Neural progenitor cell (in vitro differentiated cells): ENCODE results near the gene MAGI1. TPM values are rescaled to one million over a fixed set of nuclear protein-coding genes. Genes with fewer than 3 reads are reported as not detected.
A peak's percentile ranks its signal among the peaks of the same experiment; 100 is the strongest.

Experiments
- DNase-seq: peaks from one replicate; pipeline ENCODE4 v3.0.0-alpha.2; 2016; ENCODE audit warnings: low spot score
- H2AFZ ChIP-seq: fragments of 200-600 bp; sonication (generic); replicated peaks from 2 replicates; pipeline ENCODE4 v1.6.1; 2016; ENCODE audit warnings: antibody characterized with exemption
- H3F3A ChIP-seq: fragments of 200-600 bp; sonication (generic); 2 replicates; pipeline ENCODE4 v1.6.1; 2016; ENCODE audit warnings: antibody characterized with exemption, low read depth
- H3K27ac ChIP-seq: fragments of 200-600 bp; sonication (generic); 2 replicates; pipeline ENCODE4 v1.5.1; 2016; ENCODE audit warnings: mild to moderate bottlenecking
- H3K27me3 ChIP-seq: fragments of 200-600 bp; sonication (generic); 2 replicates; pipeline ENCODE4 v1.6.1; 2016; ENCODE audit warnings: mild to moderate bottlenecking, moderate library complexity
- H3K36me3 ChIP-seq: fragments of 200-600 bp; sonication (generic); 2 replicates; pipeline ENCODE4 v1.5.1; 2016
- H3K4me1 ChIP-seq: fragments of 200-600 bp; sonication (generic); 2 replicates; pipeline ENCODE4 v1.6.1; 2016; ENCODE audit warnings: mixed run types
- H3K4me2 ChIP-seq: fragments of 200-600 bp; sonication (generic); 2 replicates; pipeline ENCODE4 v1.6.1; 2016
- H3K4me3 ChIP-seq: fragments of 200-600 bp; sonication (generic); 2 replicates; pipeline ENCODE4 v1.5.1; 2016
- H3K79me2 ChIP-seq: fragments of 200-600 bp; sonication (generic); 2 replicates; pipeline ENCODE4 v1.6.1; 2016; ENCODE audit warnings: low read depth
- H3K9ac ChIP-seq: fragments of 200-600 bp; sonication (generic); 2 replicates; pipeline ENCODE4 v1.6.1; 2016
- H3K9me3 ChIP-seq: fragments of 200-600 bp; sonication (generic); 2 replicates; pipeline ENCODE4 v1.5.1; 2016; ENCODE audit warnings: low read depth
- H4K20me1 ChIP-seq: fragments of 200-600 bp; sonication (generic); 2 replicates; pipeline ENCODE4 v1.6.1; 2016; ENCODE audit warnings: low read depth
- H3K27ac Mint-ChIP-seq: 3 replicates; pipeline ENCODE4 v1.8.0; 2021; ENCODE audit warnings: mixed read lengths
- H3K27me3 Mint-ChIP-seq: 2 replicates; pipeline ENCODE4 v1.8.0; 2022; ENCODE audit warnings: low read depth, mild to moderate bottlenecking, inconsistent platforms, moderate library complexity, mixed read lengths; ENCODE audit not compliant: insufficient read depth
- H3K36me3 Mint-ChIP-seq: 3 replicates; pipeline ENCODE4 v1.8.0; 2021; ENCODE audit warnings: mixed read lengths
- H3K4me1 Mint-ChIP-seq: 3 replicates; pipeline ENCODE4 v1.8.0; 2021; ENCODE audit warnings: mixed read lengths
- H3K4me3 Mint-ChIP-seq: 3 replicates; pipeline ENCODE4 v1.8.0; 2021; ENCODE audit warnings: mild to moderate bottlenecking, moderate library complexity, mixed read lengths
- H3K9me3 Mint-ChIP-seq: 3 replicates; pipeline ENCODE4 v1.8.0; 2020; ENCODE audit warnings: mixed read lengths
- CTCF ChIP-seq: fragments of 200-600 bp; sonication (generic); IDR thresholded peaks from 2 replicates; pipeline ENCODE4 v1.5.1; 2017; ENCODE audit warnings: antibody characterized with exemption, mild to moderate bottlenecking
- EZH2 ChIP-seq: fragments of 200-600 bp; sonication (generic); IDR thresholded peaks from 2 replicates; pipeline ENCODE4 v1.6.1; 2017; ENCODE audit warnings: antibody characterized with exemption, mild to moderate bottlenecking, moderate library complexity
- EZH2phosphoT487 ChIP-seq: fragments of 200-600 bp; sonication (generic); IDR thresholded peaks from 2 replicates; pipeline ENCODE4 v1.6.1; 2017; ENCODE audit warnings: antibody characterized with exemption
- total RNA-seq: library from RNA; depleted of rRNA; stranded (reverse); fragments of >200 nt; gene quantifications from 2 replicates; pipeline ENCODE4 v1.2.3, GENCODE V29; 2015; ENCODE audit warnings: low replicate concordance

The MAGI1 gene
- total RNA-seq, 1 donor from 2014 or later = 40.6 TPM

DNA sequence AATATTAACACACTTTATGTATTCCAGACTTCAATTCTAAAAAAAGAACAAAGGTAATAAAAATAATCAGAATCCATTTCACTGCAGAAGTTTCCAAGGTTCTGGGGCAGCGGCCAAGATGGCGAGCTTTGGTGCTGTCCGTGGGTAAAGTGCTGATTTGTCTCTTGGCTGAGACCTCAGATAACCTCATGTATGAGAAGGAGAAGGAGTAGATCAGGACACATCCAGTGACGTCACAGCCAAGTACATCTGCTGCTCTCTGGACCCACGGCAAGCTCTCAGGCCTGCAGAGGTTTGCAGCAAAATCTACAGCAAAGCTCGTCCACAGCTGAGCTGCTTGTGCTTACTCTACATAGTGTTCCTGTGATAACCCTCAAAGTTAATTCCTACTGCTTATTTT is 165.7 kb downstream of the MAGI1 start:
- Histone ChIP-seq H3K79me2 (peaks cover 32% of the 10 kb centered on the region), H3K36me3 (no peaks in the 10 kb centered on the region), H3K9me3 (no peaks in the 10 kb centered on the region), H3K9ac (no peak overlapping the region), H3K4me2 (no peak overlapping the region), H3K27me3 (no peaks in the 10 kb centered on the region), H2AFZ (no peak overlapping the region), H4K20me1 (peaks cover 32% of the 10 kb centered on the region), H3F3A (peaks cover 9% of the 10 kb centered on the region), H3K4me1 (peaks cover 13% of the 10 kb centered on the region), H3K4me3 (no peak overlapping the region), H3K27ac (no peak overlapping the region)
- H3K36me3 Mint-ChIP-seq = peaks cover 2% of the 10 kb centered on the region
- H3K27me3 Mint-ChIP-seq = no peaks in the 10 kb centered on the region
- H3K9me3 Mint-ChIP-seq = peaks cover 2% of the 10 kb centered on the region
- peaks cover 14% of the 10 kb centered on the region for H3K4me1 Mint-ChIP-seq
- H3K4me3 Mint-ChIP-seq = no peak overlapping the region
- TF ChIP-seq EZH2phosphoT487 (no peak), CTCF (no peak), EZH2 (no peak)
- DNase-seq = no peak
- no peak overlapping the region for H3K27ac Mint-ChIP-seq

GRCh38 chr3:65871305-65872141 is 167.2 kb downstream of the MAGI1 start:
- H3K4me1 Mint-ChIP-seq = peaks cover 14% of the 10 kb centered on the region
- no peak overlapping the region for H3K9ac ChIP-seq
- no peaks in the 10 kb centered on the region for H3K9me3 ChIP-seq
- peaks cover 13% of the 10 kb centered on the region for H3K4me1 ChIP-seq
- H3K27ac Mint-ChIP-seq = peak overlapping the region; percentile 1
- no peak overlapping the region for H2AFZ ChIP-seq
- H3K79me2 ChIP-seq = peaks cover 25% of the 10 kb centered on the region
- H4K20me1 ChIP-seq = peaks cover 32% of the 10 kb centered on the region
- H3K4me3 ChIP-seq = no peak overlapping the region
- no peak for TF ChIP-seq CTCF
- no peak for TF ChIP-seq EZH2
- no peak for TF ChIP-seq EZH2phosphoT487
- H3K9me3 Mint-ChIP-seq = peaks cover 2% of the 10 kb centered on the region
- H3K27ac ChIP-seq = no peak overlapping the region
- peaks cover 9% of the 10 kb centered on the region for H3F3A ChIP-seq
- no peaks in the 10 kb centered on the region for H3K27me3 ChIP-seq
- H3K27me3 Mint-ChIP-seq = no peaks in the 10 kb centered on the region
- DNase-seq = peak; percentile 20
- H3K4me2 ChIP-seq = peak overlapping the region; percentile 1
- H3K36me3 Mint-ChIP-seq = peaks cover 2% of the 10 kb centered on the region
- H3K36me3 ChIP-seq = no peaks in the 10 kb centered on the region
- no peak overlapping the region for H3K4me3 Mint-ChIP-seq

DNA sequence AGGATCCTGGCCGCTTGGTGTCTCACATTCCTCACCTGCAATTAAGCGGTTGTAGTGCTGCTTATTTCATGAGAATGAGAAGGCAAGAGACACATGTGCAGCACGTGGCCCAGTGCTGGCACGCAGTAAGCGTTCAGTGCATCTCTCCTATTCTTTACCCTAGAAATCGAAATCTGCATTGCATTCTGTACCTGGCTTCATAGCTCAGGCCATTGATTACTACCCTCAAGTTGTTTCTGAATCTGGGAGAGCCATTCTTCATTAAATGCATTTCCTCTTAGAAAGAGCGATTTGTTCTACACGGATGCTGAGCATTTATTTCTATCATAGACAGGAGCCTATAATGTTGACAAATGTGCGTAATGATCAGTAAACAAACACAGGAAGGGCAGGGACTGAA is 168.9 kb downstream of the MAGI1 start:
- Mint-ChIP-seq H3K27ac (no peak overlapping the region), H3K36me3 (peaks cover 2% of the 10 kb centered on the region), H3K27me3 (peaks cover 2% of the 10 kb centered on the region), H3K9me3 (peaks cover 2% of the 10 kb centered on the region), H3K4me3 (no peak overlapping the region), H3K4me1 (peaks cover 9% of the 10 kb centered on the region)
- Histone ChIP-seq H4K20me1 (peaks cover 23% of the 10 kb centered on the region), H3K27me3 (no peaks in the 10 kb centered on the region), H3K4me2 (no peak overlapping the region), H3K9me3 (no peaks in the 10 kb centered on the region), H3K79me2 (peaks cover 18% of the 10 kb centered on the region), H3K4me1 (peaks cover 13% of the 10 kb centered on the region), H3F3A (peaks cover 9% of the 10 kb centered on the region), H3K9ac (no peak overlapping the region), H3K27ac (no peak overlapping the region), H3K36me3 (no peaks in the 10 kb centered on the region), H2AFZ (no peak overlapping the region), H3K4me3 (no peak overlapping the region)
- no peak for DNase-seq
- TF ChIP-seq CTCF (no peak), EZH2 (no peak), EZH2phosphoT487 (no peak)
